Brain pericyte (primary cell): Measurements from ENCODE around the gene MFSD12.
"Not testable (repeated sequence)": the region's sequence is repeated elsewhere in the genome, so short reads cannot be mapped to it uniquely, and the experiment has no call there.

ENCODE experiments used
- DNase-seq: peaks from one replicate; pipeline ENCODE4 v3.0.0-alpha.2; 2012; ENCODE audit warnings: low read depth, low spot score

MFSD12 gene

DNA sequence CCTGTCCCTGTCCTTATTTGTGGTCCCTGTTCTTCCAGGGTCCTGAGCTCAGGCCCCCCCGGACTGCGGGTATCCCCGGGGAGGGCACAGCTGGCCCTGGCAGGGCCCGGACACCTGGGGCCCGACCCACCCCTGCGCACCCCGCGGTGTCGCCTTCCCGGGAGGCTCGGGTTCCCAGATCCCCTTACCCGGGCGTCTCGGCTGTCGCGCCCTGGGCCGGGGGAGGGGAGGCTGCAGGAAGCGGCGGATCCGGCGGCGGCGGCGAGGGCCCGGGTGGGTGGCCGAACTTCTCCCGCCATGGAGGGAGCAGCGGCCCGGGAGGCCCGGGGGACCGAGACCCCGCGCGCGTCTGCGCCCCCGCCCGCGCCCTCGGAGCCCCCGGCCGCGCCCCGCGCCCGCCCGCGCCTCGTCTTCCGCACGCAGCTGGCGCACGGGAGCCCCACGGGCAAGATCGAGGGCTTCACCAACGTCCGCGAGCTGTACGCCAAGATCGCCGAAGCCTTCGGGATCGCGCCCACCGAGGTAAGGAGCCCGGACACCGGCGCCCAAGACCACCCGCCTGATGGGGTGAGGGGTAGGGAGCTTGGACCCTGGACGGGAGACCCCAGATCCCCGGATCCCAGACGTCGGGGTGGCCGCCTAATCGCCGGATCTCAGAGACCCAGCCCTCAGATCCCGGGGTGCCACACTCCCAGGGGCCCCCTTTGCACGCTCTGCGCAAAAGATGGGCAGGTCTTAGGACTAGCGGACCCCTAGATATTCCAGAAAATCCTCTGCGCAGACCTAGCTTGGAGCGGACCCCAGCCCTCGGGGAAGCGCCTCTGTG lies 28.1 kb upstream of the MFSD12 start, which contains the start of gene GIPC3:
TSS of gene GIPC3 (plus strand) at position 178 of the 826 bp plus-strand sequence. CDS start at position 298, 120 bp downstream.
- DNase-seq = no peak

DNA sequence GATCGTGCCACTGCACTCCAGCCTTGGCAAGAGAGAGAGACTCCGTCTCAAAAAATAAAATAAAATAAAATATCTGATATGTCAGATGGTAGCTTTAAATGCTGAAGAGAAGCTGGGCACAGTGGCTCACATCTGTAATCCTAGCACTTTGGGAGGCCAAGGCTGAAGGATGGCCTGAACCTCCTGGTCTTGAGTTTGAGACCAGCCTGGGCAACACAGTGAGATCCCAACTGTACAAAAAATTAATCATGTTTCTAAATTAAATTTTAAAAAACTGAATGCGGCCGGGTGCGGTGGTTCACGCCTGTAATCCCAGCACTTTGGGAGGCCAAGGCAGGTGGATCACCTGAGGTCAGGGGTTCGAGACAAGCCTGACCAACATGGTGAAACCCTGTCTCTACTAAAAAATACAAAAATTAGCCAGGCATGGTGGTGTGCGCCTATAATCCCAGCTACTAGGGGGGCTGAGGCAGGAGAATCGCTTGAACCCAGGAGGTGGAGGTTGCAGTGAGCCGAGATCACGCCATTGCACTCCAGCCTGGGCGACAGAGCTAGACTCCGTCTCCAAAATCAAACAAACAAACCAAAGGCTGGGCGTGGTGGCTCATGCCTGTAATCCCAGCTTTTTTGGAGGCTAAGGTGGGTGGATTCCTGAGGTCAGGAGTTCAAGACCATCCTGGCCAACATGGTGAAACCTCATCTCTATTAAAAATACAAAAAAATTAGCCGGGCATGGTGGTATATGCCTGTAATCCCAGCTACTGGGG lies 26.8 kb upstream of the MFSD12 start:
- DNase-seq = not testable (repeated sequence)

GRCh38 chr19:3581792-3582191 lies 24.4 kb upstream of the MFSD12 start:
- not testable (repeated sequence) for DNase-seq

DNA sequence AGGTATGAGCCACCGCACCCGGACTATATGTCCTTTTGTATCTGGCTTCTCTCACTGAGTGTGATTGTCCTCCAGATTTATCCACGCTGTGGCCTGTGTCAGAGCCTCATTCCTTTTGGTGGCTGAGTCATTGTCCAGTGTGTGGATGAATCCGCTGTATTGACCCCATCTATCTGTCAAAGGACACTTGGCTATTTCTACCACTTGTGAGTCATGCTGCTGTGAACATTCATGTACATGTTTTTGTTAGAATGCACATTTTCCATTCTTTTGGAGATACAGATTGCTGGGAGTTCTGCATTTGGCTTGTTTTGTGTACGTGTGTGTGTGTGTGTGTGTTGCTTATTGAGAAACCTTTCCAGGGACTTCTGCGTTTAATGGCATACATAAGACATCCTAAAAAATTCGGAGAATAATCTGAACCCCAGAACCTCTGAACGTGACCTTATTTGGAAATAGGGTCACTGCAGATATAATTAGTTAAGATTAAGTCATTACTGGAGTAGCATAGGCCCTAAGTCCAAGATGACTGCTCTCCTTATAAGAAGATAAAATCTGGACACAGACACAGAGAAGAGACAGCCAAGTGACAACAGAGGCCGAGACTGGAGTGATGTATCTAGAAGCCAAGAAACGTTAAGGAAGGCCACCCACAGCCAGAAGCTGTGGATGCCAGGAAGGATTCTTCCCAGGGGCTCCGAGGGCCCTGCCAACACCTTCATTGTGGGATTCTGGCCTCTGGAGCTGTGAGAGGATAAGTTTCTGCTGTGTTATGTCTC lies 23.0 kb upstream of the MFSD12 start:
- peak; percentile 58 for DNase-seq

- DNase-seq = no peak
Observed at GRCh38 chr19:3578390-3578789, 21.0 kb upstream of the MFSD12 start.

GRCh38 chr19:3577723-3578344 lies 20.4 kb upstream of the MFSD12 start:
- no peak for DNase-seq

- no peak for DNase-seq
Observed at GRCh38 chr19:3576696-3577443, 19.5 kb upstream of the MFSD12 start.

DNA sequence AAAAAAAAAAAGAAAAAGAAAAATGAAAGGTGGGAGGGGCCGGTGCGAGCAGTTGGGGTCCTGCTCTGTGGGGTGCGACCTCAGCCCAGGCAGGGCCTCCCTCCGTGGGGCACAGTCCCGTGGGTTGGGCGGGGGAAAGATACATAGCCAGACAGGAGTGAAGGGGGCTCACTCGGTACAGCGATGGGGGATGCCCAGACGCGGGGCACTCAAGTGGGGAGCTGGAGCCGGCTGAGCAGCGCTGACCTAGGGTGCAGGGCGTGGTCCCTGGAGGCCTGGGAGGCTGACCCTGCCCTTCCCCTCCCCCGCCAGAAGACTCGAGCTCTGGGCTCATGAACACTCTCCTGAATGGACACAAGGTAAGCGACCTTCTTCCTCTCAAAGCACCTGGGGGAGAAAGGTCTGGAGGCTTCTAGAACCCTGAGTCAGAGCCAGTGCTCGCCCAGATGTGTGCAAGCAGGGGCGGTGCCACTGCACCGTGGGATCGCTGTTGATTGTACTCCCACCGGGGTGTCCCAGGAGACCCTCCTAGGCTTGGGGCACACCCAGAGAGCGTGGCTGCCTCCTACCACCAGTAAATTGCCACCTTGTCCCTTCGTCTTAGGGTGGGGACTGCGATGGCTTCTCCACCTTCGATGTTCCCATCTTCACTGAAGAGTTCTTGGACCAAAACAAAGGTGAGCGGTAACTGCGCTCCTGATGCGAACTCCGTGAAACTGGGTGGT lies 18.7 kb upstream of the MFSD12 start:
- DNase-seq = no peak

- no peak for DNase-seq
Observed at GRCh38 chr19:3575260-3575741, 17.9 kb upstream of the MFSD12 start.

- peak; percentile 73 for DNase-seq
Observed at GRCh38 chr19:3573858-3574637, 16.7 kb upstream of the MFSD12 start.

- no peak for DNase-seq
Observed at GRCh38 chr19:3573162-3573857, 15.9 kb upstream of the MFSD12 start.

- no peak for DNase-seq
Observed at GRCh38 chr19:3572855-3573161, 15.4 kb upstream of the MFSD12 start, which contains the start of gene HMG20B. HMG20B (plus strand) TSS chr19:3572944; CDS start chr19:3573310, 366 bp downstream.

- DNase-seq = peak; percentile 99
Observed at GRCh38 chr19:3572132-3572854, 14.9 kb upstream of the MFSD12 start.

GRCh38 chr19:3570606-3571011 lies 13.2 kb upstream of the MFSD12 start:
- DNase-seq = no peak

DNA sequence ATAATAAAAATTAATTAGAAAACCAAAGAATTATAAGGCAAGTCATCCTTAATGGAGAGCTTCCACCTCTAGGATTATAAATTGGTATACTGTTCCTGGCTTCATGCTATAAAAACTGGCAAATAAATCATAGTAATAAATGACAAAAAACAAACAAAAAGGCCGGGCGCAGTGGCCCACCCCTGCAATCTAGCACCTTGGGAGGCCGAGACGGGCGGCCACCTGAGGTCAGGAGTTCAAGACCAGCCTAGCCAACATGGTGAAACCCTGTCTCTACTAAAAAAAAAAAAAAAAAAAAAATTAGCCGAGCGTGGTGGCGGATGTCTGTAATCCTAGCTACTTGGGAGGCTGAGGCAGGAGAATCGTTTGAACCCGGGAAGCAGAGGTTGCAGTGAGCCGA lies 12.7 kb upstream of the MFSD12 start:
- not testable (repeated sequence) for DNase-seq

- no peak for DNase-seq
Observed at GRCh38 chr19:3565139-3565538, 7.8 kb upstream of the MFSD12 start.

DNA sequence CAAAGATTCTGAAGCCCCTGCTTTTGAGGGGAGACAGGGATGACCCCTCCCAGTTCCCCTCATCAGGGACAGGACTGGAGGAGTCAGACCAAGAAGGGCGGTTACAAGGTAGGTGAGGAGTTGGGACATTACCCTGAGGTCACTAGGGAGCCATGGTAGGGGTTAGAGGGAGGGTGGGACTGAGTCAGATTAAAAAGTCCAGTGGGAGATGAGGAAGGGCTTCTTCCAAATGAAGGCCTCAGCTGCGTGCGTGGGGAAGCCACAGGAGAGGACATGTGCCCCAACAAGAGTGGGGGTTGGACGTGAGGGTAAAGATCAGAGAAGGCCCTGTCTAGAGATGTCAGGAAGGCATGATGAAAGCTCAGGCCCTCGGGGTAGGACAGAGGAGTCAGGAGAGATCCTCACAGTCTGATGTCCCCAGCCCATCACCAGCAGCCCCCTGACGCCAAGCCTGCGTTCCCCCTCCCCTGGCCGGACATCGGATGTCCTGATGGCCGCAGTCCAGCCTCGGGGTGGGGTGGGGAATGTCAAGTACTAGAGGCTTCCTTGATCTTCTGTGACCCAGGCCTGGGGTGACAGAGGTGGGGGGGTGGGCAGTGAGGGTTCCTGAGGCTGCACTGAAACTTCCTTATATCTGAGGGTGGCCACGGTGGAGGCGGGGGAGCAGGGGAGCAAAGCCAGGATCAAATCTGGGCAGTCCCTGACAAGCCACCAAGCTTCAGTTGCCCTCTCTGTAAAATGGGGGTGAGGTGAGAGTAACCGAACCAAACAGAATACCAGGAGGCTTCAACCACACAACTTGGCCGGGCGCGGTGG lies 6.5 kb upstream of the MFSD12 start:
- DNase-seq = no peak
